ENCODE measurements around the gene DPP6.

- no peak for TF ChIP-seq POLR2A (IDR thresholded peaks at IDR 0.05)
- no peak for TF ChIP-seq CTCF (IDR thresholded peaks at IDR 0.05)
Observed at GRCh38 chr7:154484943-154485342, 432.7 kb downstream of the DPP6 start.

All from Peyer's patch (tissue), 4 donors.